ENCODE results near the gene TREX2.

- no peak for TF ChIP-seq CTCF (optimal IDR thresholded peaks at IDR 0.05 in 1 of 3, IDR thresholded peaks at IDR 0.05 in 1 of 3, conservative IDR thresholded peaks at IDR 0.05 in 1 of 3; ENCODE audit: extremely low read depth in 1 of 3, insufficient read depth in 2 of 3, low read length in 3 of 3)
- TF ChIP-seq EZH2 (IDR thresholded peaks at IDR 0.05; ENCODE audit: low read length): peak; percentile 45
Measured at GRCh38 chrX:153495362-153495751, 49.5 kb upstream of the TREX2 start.
